ENCODE measurements around the gene GALNT13.

Gene GALNT13

DNA sequence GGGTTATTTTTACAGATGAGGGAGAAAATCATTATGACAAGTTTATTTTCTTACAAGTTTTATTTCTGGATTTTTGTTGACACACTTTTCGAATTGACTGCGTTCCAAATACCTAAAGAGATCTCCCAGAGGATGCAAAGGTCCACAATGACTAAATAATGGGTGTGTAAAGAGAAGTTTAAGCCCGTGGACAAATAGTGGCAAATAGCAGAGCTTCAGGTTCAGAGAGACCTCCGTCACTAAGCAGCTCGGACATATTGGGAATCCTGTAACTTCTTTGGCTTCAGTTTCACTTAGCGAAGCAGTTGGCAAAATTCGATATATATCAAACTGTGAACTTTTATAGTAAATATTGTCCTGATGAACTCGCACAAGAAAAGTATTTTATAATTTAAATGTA lies 556.3 kb downstream of the GALNT13 start:
- Mint-ChIP-seq H3K4me3 (no peak overlapping the region), H3K27me3 (ENCODE audit: low read depth) (no peaks in the 10 kb centered on the region), H3K4me1 (ENCODE audit: low read depth) (no peaks in the 10 kb centered on the region), H3K27ac (no peak overlapping the region), H3K36me3 (ENCODE audit: low read depth) (no peaks in the 10 kb centered on the region), H3K9me3 (no peaks in the 10 kb centered on the region)
- DNase-seq (ENCODE audit: low spot score), result no peak

GRCh38 chr2:154433010-154433409 lies 561.3 kb downstream of the GALNT13 start:
- H3K27me3 Mint-ChIP-seq (ENCODE audit: low read depth), result no peaks in the 10 kb centered on the region

GRCh38 chr2:154437104-154437503 lies 565.4 kb downstream of the GALNT13 start:
- Mint-ChIP-seq H3K27me3 (ENCODE audit: low read depth) (no peaks in the 10 kb centered on the region), H3K4me1 (ENCODE audit: low read depth) (peaks cover 2% of the 10 kb centered on the region), H3K4me3 (no peak overlapping the region), H3K9me3 (no peaks in the 10 kb centered on the region), H3K27ac (no peak overlapping the region), H3K36me3 (ENCODE audit: low read depth) (no peaks in the 10 kb centered on the region)
- no peak for DNase-seq (ENCODE audit: low spot score)

More at GRCh38 chr2:154433010-154433409, 561.3 kb downstream of the GALNT13 start:
- Mint-ChIP-seq H3K4me1 (ENCODE audit: low read depth) (peaks cover 2% of the 10 kb centered on the region), H3K4me3 (no peak overlapping the region), H3K36me3 (ENCODE audit: low read depth) (no peaks in the 10 kb centered on the region), H3K27ac (no peak overlapping the region), H3K9me3 (no peaks in the 10 kb centered on the region)
- no peak for DNase-seq (ENCODE audit: low spot score)

- no peaks in the 10 kb centered on the region for H3K36me3 Mint-ChIP-seq (ENCODE audit: low read depth)
- no peak overlapping the region for H3K4me3 Mint-ChIP-seq
- no peak overlapping the region for H3K27ac Mint-ChIP-seq
- H3K4me1 Mint-ChIP-seq (ENCODE audit: low read depth), result peaks cover 2% of the 10 kb centered on the region
- H3K27me3 Mint-ChIP-seq (ENCODE audit: low read depth), result no peaks in the 10 kb centered on the region
- no peaks in the 10 kb centered on the region for H3K9me3 Mint-ChIP-seq
- DNase-seq (ENCODE audit: low spot score), result no peak
These were observed 567.4 kb downstream of the GALNT13 start for GRCh38 chr2:154439156-154439555.

- Mint-ChIP-seq H3K4me1 (ENCODE audit: low read depth) (no peaks in the 10 kb centered on the region), H3K4me3 (no peak overlapping the region)
These were observed 572.2 kb downstream of the GALNT13 start for GRCh38 chr2:154443919-154444318.

GRCh38 chr2:154446324-154446723 lies 574.6 kb downstream of the GALNT13 start:
- H3K9me3 Mint-ChIP-seq, result no peaks in the 10 kb centered on the region
- DNase-seq (ENCODE audit: low spot score), result no peak
- no peaks in the 10 kb centered on the region for H3K27me3 Mint-ChIP-seq (ENCODE audit: low read depth)
- no peak overlapping the region for H3K4me3 Mint-ChIP-seq
- H3K27ac Mint-ChIP-seq, result no peak overlapping the region
- H3K36me3 Mint-ChIP-seq (ENCODE audit: low read depth), result no peaks in the 10 kb centered on the region
- H3K4me1 Mint-ChIP-seq (ENCODE audit: low read depth), result no peaks in the 10 kb centered on the region

More at GRCh38 chr2:154443919-154444318, 572.2 kb downstream of the GALNT13 start:
- H3K27ac Mint-ChIP-seq, result no peak overlapping the region
- H3K36me3 Mint-ChIP-seq (ENCODE audit: low read depth), result no peaks in the 10 kb centered on the region
- H3K9me3 Mint-ChIP-seq, result no peaks in the 10 kb centered on the region
- H3K27me3 Mint-ChIP-seq (ENCODE audit: low read depth), result no peaks in the 10 kb centered on the region
- no peak for DNase-seq (ENCODE audit: low spot score)

DNA sequence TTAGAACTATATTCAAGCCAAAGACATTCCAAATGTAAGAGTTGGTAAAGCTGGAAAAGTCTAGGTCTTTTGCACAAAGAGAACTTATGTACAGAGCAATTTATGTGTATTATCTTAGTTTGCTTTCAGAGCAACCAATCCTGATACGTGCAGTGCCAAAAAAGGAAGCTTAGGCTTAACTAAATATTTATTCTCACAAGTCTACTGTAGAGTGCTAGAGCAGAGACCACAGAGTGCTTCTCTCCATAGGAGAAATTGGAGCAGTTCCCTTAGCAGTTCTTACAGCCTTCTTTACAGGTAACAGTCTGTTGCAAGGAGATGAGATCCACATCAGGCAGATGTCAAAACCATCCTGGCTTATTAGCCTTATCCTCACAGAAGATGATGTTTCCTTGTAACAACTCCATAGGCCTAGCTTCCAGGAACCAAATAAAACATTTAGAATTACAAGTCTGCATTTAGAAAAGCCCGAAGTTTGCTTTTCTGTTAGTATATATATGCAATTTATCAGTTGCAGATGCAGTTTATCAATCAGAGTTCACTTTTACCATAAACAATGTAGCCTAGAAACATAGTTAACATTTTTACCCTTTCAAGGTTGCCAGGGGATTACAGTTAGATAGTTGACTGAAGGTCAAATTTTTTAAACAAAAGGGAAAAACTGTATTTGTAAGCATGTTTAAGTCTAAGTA lies 576.2 kb downstream of the GALNT13 start:
- DNase-seq (ENCODE audit: low spot score), result no peak
- Mint-ChIP-seq H3K9me3 (no peaks in the 10 kb centered on the region), H3K4me3 (no peak overlapping the region), H3K27me3 (ENCODE audit: low read depth) (no peaks in the 10 kb centered on the region), H3K27ac (no peak overlapping the region), H3K36me3 (ENCODE audit: low read depth) (no peaks in the 10 kb centered on the region), H3K4me1 (ENCODE audit: low read depth) (no peaks in the 10 kb centered on the region)

DNA sequence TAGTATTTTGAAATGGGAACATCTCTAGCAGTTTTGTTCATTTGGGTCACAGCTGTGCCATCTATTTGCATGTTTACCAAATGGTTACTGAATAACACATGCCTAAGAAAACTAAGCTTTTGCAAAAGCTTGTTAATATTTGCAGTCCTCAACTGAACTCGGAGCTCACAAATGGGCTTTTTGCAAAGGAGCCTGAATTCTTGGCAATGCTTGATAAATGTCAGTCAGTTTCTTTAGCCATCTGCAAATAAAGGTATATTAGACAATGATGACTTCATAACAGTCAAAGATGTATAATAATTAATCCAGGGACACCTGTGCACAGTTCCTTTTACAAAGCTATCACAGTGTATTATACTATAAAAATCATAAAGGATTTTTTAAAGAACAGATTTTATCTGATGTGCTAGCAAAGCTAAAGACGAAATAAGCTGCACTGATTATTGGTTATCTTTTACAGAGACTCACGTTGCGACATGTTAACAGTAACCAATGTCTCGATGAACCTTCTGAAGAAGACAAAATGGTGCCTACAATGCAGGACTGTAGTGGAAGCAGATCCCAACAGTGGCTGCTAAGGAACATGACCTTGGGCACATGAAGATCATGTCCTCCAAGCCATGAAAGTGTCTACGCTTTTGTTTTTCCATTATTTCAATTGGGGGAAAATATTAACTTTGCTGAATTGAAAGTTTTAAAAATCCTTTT lies 578.4 kb downstream of the GALNT13 start:
- no peaks in the 10 kb centered on the region for H3K4me1 Mint-ChIP-seq (ENCODE audit: low read depth)
- no peak overlapping the region for H3K27ac Mint-ChIP-seq
- no peaks in the 10 kb centered on the region for H3K27me3 Mint-ChIP-seq (ENCODE audit: low read depth)
- H3K36me3 Mint-ChIP-seq (ENCODE audit: low read depth), result no peaks in the 10 kb centered on the region
- H3K9me3 Mint-ChIP-seq, result no peaks in the 10 kb centered on the region
- no peak overlapping the region for H3K4me3 Mint-ChIP-seq
- no peak for DNase-seq (ENCODE audit: low spot score)

DNA sequence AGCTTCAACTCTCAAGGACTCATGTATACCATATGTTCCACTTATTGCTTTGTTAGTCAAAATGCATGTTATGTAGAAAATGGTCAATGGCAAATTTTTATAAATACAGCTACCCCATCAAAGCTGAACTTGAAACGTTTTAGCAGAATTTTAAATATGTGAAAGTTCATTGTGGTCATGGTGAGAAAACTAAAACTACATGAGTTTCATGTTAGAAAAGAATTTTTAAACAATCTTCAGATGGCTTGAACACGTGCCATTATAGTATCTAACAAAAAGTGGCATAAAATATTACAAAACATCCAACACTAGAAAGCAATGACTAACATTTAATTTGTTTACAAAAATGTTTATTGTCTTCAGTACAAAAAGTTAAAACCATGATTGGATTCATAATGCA lies 580.7 kb downstream of the GALNT13 start:
- H3K36me3 Mint-ChIP-seq (ENCODE audit: low read depth), result no peaks in the 10 kb centered on the region
- H3K27me3 Mint-ChIP-seq (ENCODE audit: low read depth), result no peaks in the 10 kb centered on the region
- H3K27ac Mint-ChIP-seq, result no peak overlapping the region
- DNase-seq (ENCODE audit: low spot score), result no peak
- no peaks in the 10 kb centered on the region for H3K4me1 Mint-ChIP-seq (ENCODE audit: low read depth)
- H3K9me3 Mint-ChIP-seq, result no peaks in the 10 kb centered on the region
- H3K4me3 Mint-ChIP-seq, result no peak overlapping the region

GRCh38 chr2:154452906-154453493 lies 581.3 kb downstream of the GALNT13 start:
- Mint-ChIP-seq H3K4me3 (no peak overlapping the region), H3K36me3 (ENCODE audit: low read depth) (no peaks in the 10 kb centered on the region)

GRCh38 chr2:154455166-154455565 lies 583.4 kb downstream of the GALNT13 start:
- H3K9me3 Mint-ChIP-seq, result no peaks in the 10 kb centered on the region
- no peak for DNase-seq (ENCODE audit: low spot score)
- H3K4me3 Mint-ChIP-seq, result no peak overlapping the region
- H3K4me1 Mint-ChIP-seq (ENCODE audit: low read depth), result no peaks in the 10 kb centered on the region
- no peak overlapping the region for H3K27ac Mint-ChIP-seq
- no peaks in the 10 kb centered on the region for H3K27me3 Mint-ChIP-seq (ENCODE audit: low read depth)
- no peaks in the 10 kb centered on the region for H3K36me3 Mint-ChIP-seq (ENCODE audit: low read depth)

More at GRCh38 chr2:154452906-154453493, 581.3 kb downstream of the GALNT13 start:
- no peak for DNase-seq (ENCODE audit: low spot score)
- no peaks in the 10 kb centered on the region for H3K9me3 Mint-ChIP-seq
- no peak overlapping the region for H3K27ac Mint-ChIP-seq
- H3K27me3 Mint-ChIP-seq (ENCODE audit: low read depth), result no peaks in the 10 kb centered on the region
- H3K4me1 Mint-ChIP-seq (ENCODE audit: low read depth), result no peaks in the 10 kb centered on the region

GRCh38 chr2:154455866-154456265 lies 584.1 kb downstream of the GALNT13 start:
- peak overlapping the region; percentile 9 for H3K4me3 Mint-ChIP-seq
- H3K27ac Mint-ChIP-seq, result no peak overlapping the region
- DNase-seq (ENCODE audit: low spot score), result no peak
- no peaks in the 10 kb centered on the region for H3K9me3 Mint-ChIP-seq
- no peaks in the 10 kb centered on the region for H3K36me3 Mint-ChIP-seq (ENCODE audit: low read depth)
- no peaks in the 10 kb centered on the region for H3K27me3 Mint-ChIP-seq (ENCODE audit: low read depth)
- H3K4me1 Mint-ChIP-seq (ENCODE audit: low read depth), result no peaks in the 10 kb centered on the region

DNA sequence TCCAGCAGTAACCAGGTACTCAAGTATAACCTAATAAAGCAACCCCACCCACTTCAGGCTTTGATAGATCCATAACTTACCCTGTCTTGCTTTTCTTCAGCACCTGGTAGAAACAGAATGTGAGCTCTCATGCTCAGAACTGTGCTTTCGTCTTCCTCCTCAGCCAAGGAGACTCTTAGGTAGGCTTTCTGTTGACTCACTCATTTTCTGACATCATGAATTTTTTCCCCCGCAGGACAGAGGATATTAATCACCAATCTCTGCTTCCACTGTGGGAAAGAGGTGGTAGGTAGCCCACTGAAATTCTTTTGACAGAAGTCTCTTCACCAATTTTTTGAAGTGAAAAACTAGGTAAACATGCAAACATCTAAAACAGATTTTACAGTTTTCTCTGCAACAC lies 585.6 kb downstream of the GALNT13 start:
- no peaks in the 10 kb centered on the region for H3K27me3 Mint-ChIP-seq (ENCODE audit: low read depth)
- H3K4me3 Mint-ChIP-seq, result no peak overlapping the region
- H3K4me1 Mint-ChIP-seq (ENCODE audit: low read depth), result no peaks in the 10 kb centered on the region
- no peaks in the 10 kb centered on the region for H3K9me3 Mint-ChIP-seq
- H3K36me3 Mint-ChIP-seq (ENCODE audit: low read depth), result no peaks in the 10 kb centered on the region
- no peak overlapping the region for H3K27ac Mint-ChIP-seq
- no peak for DNase-seq (ENCODE audit: low spot score)

DNA sequence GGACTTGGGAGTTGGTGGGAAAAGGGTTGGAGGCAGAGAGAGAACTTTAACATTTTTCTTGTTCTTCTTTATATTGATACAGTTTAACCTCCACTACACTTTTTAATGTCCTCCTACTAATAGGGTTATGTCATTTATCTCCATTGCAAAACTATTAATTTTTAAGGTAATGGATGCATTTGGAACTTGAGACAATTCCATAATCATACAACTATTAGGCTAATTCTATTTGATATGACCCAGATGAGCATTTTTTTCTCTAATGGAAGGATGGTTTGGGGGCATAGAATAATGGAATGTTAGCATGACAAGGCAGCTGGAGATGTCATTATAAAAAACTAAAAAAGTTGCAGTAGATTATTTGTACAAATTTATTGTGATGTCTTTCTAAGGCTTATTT lies 587.6 kb downstream of the GALNT13 start:
- Mint-ChIP-seq H3K27ac (no peak overlapping the region), H3K9me3 (no peaks in the 10 kb centered on the region), H3K4me1 (ENCODE audit: low read depth) (no peaks in the 10 kb centered on the region), H3K27me3 (ENCODE audit: low read depth) (no peaks in the 10 kb centered on the region), H3K4me3 (no peak overlapping the region), H3K36me3 (ENCODE audit: low read depth) (no peaks in the 10 kb centered on the region)
- DNase-seq (ENCODE audit: low spot score), result no peak
